Activated CD4-positive, alpha-beta T cell treated with anti-CD3 and anti-CD28 coated beads for 48 hours (primary cell): Measurements from ENCODE around the gene SPATA31E1.
"Not testable (repeated sequence)": the region's sequence is repeated elsewhere in the genome, so short reads cannot be mapped to it uniquely, and the experiment has no call there.

Experiments
- DNase-seq: peaks from one replicate; pipeline ENCODE4 v3.0.0-alpha.2; 2020

The SPATA31E1 gene

DNA sequence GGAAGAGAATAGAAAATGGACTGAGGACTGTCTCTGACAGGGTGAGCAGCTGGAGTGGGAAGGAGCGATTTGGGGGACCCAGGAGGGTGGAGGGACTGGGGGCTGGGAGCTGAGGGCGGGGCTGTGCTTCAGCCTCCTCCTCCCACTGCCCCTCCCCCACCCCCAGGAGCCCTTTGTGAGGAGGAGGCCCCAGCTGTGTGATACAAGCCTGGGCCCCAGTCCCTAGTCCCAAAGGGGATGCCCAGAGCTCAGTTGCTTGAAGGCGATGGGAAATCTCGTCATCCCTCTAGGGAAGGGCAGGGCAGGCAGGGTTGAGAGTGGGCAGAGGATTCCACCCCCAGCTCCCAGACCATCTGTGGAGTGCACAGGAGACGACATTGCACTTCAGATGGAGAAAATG, at the start of gene SPATA31E1:
Gene SPATA31E1 (plus strand): TSS at position 251 of the 400 bp plus-strand sequence. CDS start 15 bp downstream, at position 266.
- no peak for DNase-seq

DNA sequence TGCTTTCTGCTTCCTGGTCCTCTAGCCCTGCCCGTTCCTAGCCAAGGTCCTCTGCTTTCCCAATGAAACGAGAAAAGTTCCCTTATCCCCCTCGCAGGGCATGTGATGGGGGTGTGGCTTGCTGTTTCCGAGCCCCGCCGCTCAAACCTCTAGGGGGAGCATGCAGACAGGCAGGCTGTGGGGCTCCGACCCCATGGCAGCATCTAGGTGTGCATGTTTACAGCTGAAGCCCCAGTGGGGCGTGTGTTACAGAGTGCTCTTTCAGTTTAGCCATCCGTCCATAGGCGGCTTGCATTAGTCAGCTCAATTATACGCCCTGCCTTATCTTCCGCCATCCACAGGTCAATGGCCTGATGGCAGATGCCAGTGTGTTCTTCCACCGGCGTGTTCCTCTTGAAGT, 48.3 kb upstream of the SPATA31E1 start:
- no peak for DNase-seq

DNA sequence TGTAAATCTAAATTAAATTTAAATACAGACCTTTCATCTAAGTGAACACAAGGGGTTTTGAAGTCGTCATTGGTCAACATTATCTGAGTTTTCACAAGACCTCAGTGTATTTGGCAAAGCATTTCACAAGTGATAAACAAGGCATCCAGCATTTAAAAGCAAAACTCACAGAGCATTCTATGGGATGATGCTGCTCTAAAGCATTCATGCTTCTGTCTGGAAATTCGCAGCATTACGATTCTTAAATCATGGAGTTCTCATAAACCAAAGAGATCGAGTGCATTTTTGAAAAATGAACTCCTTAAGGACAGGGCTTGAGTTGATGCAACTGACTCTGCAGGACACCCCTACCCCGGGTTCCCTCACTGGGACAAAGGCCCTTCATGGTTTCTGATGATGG, 46.1 kb upstream of the SPATA31E1 start:
- DNase-seq, result no peak

DNA sequence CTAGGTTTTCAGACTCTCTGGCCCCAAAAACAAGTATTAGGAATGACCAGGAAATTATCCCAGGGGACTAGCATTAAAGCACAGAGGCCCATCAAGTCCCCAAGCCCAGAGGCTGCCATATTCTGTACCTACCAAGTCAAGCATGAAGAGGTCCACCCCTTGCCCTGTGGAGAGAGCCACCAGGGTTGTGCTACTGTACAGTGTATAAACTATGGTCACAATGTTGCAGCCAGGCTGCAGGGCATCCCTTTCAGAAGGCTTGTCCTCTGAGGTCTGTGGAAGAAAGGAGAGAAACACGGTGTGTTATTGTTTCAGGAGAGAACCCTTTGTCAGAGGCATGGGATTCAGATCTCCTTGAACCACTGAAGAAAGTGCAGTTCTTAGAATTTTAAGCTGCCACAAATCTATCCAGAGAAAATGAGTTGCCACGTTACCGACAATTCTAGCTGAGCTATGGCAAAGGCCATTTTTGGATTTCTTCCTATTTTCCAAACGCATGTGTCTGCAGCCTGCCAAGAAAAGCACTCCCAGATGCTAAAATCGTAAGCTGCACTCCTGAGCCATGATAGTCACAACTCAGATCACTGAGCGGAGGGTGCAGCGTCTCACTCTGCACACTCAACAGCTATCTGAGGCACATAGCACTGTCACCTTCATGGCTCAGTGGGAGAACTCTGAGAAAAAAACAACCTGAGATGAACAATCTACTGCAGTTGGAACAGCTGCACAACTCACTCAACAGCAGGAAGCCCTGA, 45.5 kb upstream of the SPATA31E1 start:
- no peak for DNase-seq

DNA sequence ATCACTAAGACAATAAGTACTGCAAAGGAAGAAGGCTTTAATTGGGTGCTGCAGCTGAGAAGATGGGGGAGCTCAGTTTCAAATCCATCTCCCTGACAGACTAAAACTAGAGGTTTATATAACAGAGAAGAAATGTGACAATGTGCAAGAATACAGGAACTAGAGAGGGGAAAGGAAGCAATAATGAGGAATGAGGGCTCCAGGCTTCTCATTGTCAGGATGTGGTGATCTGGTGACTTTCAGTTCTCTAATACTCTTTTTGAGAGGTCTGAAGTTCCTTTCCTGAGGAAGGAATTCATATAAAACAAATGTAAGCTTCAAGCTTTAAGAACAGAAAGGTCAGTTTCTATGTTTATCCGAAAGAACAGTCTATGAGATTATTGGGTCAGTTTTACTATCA, 42.5 kb upstream of the SPATA31E1 start:
- DNase-seq, result no peak

DNA sequence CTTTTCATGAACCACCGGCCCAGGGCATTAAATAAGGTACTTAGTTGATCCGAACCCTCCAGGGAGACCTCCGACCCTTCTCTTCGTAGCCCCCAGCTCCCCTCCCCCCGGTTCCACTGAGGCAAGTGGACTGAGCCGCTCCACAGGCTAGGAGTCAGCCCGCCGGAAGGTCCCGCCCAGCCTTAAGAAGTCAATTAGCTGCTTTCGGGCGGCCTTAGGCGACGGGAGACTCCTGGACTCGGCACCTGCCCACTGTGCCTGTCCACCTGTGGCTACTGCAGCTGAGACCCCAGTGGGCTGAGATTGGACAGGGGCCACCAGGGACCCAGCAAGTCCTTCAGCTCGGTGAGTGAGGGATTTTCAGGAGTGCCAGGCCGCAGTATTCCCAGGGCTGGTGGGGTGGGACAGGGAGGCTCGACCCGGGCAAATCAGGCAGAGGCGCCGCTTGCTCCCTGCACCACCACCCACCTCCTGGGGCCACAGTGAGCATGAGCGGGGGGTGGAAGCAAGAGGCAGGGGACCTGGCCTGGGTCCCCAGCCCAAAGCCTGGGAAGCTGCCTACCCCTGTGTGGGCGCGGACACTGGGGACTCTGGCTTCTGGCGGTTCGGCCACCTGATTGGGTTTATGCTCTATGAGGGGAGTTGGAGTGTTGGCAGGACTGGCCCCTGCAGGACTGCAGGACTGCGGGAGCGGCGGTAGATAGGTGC, 39.6 kb upstream of the SPATA31E1 start:
- no peak for DNase-seq

DNA sequence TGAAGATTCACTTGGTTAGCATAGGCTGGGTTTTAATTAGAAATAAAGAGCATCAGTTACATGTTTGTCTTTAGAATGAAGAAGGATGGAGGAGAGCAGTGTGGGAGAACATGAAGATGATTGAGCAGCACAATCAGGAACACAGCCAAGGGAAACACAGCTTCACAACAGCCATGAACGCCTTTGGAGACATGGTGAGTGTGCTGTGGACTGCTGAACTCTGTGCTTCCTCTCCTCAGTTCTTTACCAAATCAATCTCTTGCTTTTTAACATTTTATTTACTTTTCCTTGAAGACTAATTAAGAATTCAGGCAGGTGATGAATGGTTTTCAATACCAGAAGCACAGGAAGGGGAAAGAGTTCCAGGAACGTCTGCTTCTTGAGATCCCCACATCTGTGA, 38.2 kb upstream of the SPATA31E1 start:
- no peak for DNase-seq

DNA sequence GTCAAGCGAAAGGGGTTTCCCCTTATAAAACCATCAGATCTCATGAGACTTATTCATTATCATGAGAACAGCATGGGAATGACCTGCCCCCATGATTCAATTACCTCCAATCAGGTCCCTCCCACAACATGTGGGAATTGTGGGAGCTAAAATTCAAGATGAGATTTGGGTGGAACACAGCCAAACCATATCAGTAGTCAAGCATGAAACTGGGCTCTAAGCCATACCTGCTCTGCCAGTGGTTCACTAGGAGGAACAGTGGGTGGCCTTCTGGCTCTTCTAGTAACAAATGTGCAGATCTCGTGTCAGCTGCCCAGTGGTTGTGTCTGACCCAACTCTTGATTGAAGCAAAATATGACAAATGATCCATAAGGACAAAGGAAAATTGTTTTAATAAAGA, 34.9 kb upstream of the SPATA31E1 start:
- DNase-seq, result not testable (repeated sequence)

DNA sequence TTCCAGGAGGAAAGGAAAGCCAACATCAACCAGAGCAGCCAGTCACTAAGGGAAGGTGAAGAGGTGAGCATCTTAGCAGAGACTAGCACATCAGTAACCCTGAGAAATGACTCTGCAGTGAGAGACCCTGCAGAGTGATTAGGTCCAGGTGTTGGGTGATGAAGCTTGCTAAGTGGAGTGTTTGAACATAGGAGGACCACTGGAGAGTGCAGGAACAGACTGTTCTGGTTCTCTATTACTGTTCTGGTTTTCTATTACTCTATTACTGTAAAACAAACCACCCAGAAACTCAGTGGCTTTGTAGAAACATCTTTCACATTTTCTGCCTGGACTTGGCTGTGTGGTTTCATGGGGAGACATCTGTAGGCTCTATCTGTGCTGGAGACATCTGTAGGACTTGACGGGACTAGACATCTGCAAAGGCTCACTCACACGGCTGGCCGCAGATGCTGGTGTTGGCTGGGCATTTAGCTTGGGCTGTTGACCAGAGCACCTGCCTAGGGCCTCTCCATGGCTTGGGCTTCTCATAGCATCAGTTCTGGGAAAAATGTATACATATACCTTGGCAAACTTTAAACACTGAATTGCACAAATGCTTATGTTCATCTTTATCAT, 33.4 kb upstream of the SPATA31E1 start:
- no peak for DNase-seq

DNA sequence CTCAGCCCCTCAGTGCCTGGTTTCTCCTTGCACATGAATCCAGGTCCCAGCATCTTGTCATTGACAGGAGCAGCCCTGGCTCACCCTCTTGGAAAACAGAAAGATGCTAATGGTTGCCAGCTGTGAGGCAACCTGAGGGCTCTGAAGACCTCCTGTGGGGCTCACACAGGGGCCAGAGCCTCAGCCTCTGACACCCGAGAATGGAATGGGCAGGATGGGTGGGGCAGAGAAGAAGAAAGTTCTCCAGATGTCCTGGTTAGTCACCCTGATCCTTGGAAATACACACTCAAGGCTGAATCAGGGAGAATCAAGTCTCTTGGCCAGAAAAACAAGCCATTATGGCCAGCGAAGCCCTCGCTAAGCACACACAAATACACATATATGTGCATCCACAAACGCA, 32.3 kb upstream of the SPATA31E1 start:
- DNase-seq, result no peak

DNA sequence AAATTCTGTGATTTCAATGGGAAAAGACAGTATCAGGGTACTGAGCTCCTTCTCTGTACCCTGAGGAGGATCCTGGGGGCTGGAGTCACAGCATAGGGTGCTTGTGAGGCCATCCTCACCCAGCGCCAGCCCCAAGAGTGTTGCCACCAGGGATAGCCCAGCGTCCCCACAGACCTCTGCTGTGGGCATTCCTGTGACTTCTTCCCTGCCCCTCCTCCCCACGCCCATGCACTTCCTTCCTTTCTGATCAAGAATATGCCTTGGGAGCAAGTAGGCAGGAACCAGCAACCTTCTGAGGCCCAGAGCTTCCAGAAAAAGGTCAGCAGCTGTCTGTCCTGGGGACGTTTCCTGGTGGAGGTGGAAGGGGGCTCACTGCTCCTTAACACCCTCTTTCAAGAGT, 31.5 kb upstream of the SPATA31E1 start:
- DNase-seq, result not testable (repeated sequence)

DNA sequence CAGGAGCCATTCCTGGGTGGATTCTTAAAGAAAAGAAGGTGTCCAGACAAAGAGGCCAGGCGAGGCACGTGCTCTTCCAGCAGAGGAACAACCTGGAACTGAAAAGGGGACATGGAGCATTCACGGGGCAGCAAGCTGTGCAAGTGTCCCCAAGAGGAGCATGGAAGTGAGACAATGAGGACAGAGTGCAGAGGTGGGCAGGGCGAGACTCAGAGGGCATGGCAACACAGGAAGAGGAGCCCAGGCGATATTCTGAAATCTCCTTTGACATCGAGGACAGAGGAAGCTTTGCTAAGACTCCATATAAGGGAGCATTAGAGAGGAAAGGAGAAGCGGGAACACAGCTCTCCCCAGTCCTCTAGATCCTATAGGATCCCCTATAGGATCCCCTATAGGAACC, 29.4 kb upstream of the SPATA31E1 start:
- DNase-seq, result no peak

DNA sequence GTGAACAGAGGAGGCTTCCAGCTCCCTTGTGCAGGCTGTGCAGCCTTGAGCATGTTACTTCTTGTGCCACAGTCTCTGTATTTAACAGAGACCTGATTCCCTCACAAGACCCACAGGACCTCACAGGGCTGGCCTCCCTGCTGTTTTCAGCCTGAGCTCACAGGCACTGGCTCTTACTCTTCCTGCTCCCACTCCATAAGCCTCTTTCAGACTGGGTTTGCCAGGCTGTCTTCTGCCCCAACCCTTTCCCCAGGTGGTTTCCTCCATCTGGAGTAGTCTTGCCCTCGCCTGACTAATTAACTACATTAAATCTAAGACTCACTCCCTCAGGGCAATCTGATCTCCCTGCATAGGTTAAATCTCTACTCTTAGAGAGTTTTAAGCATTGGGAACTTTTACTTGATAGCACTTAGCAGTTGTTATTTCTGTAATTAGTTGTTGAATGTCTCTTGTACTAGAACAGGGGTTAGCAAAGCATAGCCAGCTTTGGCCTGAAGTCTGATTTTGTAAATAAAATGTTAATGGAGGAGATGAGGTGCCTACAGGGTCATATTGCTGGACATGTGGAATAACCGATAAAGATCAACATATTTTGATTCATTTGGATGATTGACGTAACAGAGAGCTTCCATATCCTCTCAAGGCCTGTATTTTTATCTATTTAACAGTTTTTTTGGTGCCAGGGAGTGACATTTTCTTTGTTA, 28.6 kb upstream of the SPATA31E1 start:
- DNase-seq, result no peak

DNA sequence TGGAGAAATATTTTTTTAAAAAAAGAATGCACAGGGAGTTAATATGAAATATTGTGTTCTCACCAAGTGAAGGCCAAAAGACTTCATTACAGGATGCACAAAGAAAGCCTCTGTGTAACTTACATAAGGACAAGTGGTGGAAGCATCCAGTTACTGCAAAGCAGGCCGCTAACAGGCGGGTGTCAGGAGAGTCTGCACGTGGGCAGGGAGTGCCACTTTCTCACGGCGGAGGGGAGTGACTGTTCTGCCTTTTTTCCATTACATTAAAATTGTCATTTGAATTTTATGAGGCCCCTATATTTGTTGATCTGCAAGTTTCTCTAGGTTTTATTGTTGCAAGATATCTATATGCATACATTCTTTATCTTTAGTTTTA, 28.1 kb upstream of the SPATA31E1 start:
- DNase-seq, result no peak

DNA sequence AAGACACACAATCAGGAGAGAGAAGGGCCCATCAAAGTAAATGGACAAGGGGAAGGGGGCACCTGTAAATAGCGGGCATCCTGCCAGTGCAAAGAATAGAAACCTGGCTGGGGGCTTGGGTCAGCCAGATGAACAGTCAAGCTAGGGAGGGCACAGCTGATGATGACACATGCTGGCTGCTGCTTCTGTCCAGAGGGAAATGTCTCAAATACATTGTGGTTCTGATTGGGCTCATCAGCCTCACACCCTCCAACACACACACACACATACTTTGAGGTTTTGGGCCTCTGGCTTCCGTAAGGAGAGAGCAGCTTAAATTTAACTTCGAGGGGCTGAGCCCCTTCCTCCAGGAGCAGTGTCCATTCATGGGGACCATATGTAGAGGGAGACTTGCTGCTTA, 27.6 kb upstream of the SPATA31E1 start:
- DNase-seq, result no peak

DNA sequence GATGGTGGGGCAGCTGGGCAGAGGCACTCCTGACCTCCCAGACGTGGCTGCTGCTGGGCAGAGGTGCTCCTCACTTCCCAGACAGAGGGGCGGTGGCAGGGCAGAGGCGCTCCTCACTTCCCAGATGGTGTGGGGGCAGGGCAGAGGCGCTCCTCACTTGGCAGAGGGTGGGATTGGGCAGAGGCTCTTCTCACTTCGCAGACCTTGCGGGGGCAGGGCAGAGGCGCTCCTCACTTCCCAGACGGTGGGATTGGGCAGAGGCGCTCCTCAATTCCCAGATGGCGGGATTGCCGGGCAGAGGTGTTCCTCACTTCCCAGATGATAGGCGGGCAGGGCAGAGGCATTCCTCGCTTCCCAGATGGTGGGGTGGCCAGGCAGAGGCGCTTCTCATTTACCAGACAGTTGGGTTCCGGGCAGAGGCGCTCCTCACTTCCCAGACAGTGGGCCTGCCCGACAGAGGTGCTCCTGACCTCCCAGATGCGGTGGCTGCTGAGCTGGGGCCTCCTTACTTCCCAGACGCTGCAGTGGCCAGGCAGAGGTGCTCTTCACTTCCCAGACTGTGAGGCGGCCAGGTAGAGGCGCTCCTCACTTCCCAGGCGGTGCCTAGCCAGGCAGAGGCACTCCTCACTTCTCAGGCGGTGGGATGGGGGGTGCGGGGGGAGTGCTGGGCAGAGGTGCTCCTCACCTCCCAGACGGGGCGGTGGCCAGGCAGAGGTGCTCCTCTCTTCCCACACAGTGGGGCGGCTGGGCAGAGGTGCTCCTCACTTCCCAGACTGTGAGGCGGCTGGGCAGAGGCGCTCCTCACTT, 25.3 kb upstream of the SPATA31E1 start:
- DNase-seq, result no peak

DNA sequence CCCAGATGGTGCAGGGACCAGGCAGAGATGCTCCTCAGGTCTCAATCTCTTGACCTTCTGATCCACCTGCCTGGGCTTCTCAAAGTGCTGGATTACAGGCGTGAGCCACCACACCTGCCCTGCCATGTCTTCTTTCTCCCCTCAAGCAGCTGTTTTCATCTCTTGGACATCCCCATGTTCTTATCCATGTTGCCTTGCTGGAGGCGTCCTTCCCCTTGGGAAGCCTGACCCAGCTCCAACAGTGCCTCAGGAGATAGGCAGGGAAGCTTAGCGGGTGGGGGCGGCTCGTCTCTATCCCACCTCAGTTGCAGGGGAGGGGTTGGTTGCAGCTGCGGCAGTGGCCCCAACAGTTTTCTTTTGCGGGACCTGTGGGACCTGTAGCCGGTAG, 24.7 kb upstream of the SPATA31E1 start:
- no peak for DNase-seq

DNA sequence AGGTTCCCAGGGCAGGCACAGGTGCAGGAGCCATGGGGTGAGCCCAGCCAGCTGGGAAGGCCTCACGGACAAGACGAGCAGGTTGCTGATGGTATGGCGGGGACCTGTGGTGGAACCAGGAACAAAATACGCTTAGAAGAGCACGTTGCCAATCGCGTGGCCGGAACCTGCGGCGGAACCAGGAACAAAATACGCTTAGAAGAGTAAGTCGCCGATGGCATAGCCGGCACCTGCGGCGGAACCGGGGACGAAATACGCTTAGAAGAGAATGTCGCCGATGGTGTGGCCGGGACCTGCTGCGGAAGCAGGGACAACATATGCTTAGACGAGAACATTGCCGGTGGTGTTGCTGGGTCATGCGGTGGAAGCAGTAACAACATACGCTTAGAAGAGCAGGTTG, 23.5 kb upstream of the SPATA31E1 start:
- DNase-seq, result no peak

DNA sequence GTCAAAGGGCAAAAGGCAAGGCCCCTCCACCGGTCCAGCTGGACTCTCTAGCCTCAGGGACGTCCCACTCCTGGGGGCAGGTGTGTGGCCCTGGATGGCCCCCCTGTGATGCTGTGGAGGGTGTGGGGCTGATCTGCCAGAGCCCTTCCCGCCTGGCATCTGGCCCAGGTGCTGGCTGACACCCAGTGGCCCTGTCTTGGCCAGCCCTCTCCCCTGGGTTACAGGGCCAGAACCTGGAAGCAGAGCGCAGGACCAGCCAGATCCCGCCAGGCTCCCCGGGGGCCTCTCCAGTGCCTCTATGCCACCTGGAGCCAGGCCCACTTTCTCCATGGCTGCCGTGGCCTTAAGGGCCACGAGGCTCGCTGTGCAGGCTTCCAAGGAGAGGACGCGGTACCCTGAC, 22.9 kb upstream of the SPATA31E1 start:
- no peak for DNase-seq

DNA sequence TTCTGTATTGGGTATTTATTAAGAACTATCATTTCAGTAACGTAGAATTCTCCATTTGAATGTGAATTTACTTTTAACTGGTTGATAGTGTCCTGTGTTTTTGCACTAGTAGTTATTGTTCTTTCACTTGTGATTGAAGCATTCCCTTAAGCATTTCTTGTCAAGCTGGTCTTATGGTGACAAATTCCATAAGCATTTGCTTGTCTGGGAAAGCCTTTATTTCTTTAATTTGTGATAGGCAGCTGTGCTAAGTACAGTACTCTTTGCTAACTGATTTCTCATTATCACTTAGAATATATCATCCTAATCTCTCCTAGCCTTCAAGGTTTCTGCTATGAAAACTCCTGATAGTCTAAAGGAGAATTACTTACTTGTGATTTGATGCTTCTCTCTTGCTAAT, 21.3 kb upstream of the SPATA31E1 start:
- DNase-seq, result no peak

DNA sequence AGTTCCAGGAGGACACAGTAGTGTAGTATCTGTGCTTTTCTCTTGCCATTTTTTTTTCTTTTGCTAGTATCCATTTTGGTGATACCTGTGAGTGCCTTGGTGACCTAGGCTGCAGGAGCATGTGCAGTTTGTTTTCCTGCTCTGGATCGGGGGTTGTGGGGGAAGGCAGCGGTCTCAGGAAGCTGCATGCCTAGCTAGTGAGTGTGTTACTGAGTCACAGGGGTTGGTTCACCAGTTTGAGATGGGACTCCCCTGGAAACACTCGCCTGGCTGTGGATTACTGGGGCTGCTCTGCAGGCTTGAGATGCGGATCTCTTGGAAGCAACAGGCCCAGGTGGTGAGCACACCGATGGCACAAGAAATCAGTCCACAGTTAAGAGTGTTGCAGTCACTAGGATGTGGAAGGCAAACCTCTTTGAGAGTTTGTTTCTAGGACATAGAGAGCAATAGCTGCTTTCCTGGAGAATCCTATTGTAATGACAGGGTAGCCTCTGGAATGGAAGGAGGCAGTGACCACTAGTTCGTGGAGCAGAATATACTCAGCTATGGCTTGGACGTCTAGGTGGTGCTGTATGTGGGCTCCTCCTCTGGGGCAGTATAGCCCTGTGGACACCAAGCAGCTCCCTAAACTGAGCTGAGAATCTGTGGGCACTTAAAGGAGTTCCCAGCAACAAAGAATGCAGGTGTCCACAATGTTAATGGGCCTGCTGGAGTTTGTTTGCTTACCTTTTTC, 20.0 kb upstream of the SPATA31E1 start:
- DNase-seq, result no peak

DNA sequence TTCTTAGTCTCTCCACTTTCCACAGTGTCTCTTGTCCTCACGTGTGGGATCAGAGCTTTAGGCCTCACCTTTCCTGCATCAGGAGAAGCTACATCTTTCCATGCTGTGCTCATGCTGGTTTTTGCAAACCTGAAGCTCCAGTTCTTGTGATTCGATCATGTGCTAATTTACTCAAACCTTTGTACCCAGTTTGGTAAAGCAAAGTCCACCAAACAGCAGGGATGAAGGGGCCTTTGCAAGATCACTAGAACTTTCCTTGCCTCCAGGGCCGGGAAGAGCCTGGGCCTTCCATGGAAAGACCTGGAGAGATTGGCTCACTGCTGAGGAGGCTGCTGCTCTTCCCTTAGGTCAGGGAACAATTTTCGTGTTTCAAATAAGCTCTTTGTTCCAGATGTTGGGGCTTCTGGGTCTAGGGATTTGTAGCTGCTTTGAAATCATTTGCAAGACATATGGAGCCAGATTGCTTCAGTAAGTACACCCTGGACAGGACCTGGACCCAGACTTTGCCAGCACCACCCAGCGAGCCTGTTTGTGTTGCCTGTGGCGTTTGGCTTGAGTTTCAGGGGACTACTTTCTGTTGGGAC, 18.7 kb upstream of the SPATA31E1 start:
- no peak for DNase-seq
